K562 (cell line): Measurements from ENCODE around the gene SLC15A1. TPM values are rescaled to one million over a fixed set of nuclear protein-coding genes. Genes with fewer than 3 reads are reported as not detected.

ENCODE experiments used
- ATAC-seq: fragments of 200-7000 bp; cut with Tn5 transposase; 3 replicates; pipeline ENCODE4 v1.9.1; 2020; ENCODE audit warnings: moderate library complexity
- BruUV-seq: library from RNA; stranded (reverse); fragments of 400-500 nt; replicated peaks from 2 replicates; lab custom pipeline; 2021; lab: Mats Ljungman, UMichigan
- CTCF ChIA-PET: fragments of 300-600 bp; formaldehyde crosslinking; extraction: SDS; loops from one replicate; lab custom pipeline; 2021; ENCODE audit warnings: low intra/inter-chr PET ratio; lab: Yijun Ruan, JAX
- POLR2A ChIA-PET: fragments of 300-600, 350-650 bp; sonication (Branson Sonifier 250); formaldehyde crosslinking; extraction: SDS; loops from one replicate; lab custom pipeline; 2021; ENCODE audit warnings: antibody characterized with exemption, inconsistent platforms; lab: Yijun Ruan, JAX
- DNase-seq, 4 experiments: peaks; one replicate each; pipeline versions ENCODE4 v3.0.0 to v3.0.0-alpha.2; 2011 to 2018; ENCODE audit warnings: low spot score in 3 of 4, mixed read lengths in 3 of 4; ENCODE audit errors: extremely low read depth in 1 of 4
- FAIRE-seq: peaks from 2 replicates; lab custom pipeline; 2011; peaks lifted over from hg19 to GRCh38; lab: Jason Lieb, UNC
- H2AFZ ChIP-seq: 2 replicates; pipeline ENCODE4 v1.6.0; 2011; ENCODE audit warnings: low read depth, low read length, control low read depth, inconsistent platforms
- H3K27ac ChIP-seq: fragments of 200-600 bp; 3 replicates; pipeline ENCODE4 v1.8.0; 2011; ENCODE audit warnings: low read depth, mild to moderate bottlenecking, control low read depth, inconsistent platforms, low read length, moderate library complexity, mixed read lengths; ENCODE audit errors: extremely low read depth
- H3K27me3 ChIP-seq, 2 experiments: fragments of 300-600 bp in 1 of 2; 2 replicates in 1 of 2; 3 replicates in 1 of 2; pipeline versions ENCODE4 v1.6.0 to v1.8.0; 2011; ENCODE audit warnings: inconsistent platforms in 2 of 2, low read length in 2 of 2, mild to moderate bottlenecking in 1 of 2, mixed read lengths in 1 of 2, moderate library complexity in 1 of 2; ENCODE audit not compliant: control insufficient read depth in 2 of 2, insufficient read depth in 2 of 2
- H3K36me3 ChIP-seq: fragments of 300-600 bp; 3 replicates; pipeline ENCODE4 v1.8.0; 2011; ENCODE audit warnings: mild to moderate bottlenecking, low read length, inconsistent platforms; ENCODE audit not compliant: control insufficient read depth, insufficient read depth
- H3K4me1 ChIP-seq, 2 experiments: fragments of 200-600 bp in 1 of 2; replicated peaks in 1 of 2; 2 replicates in 1 of 2; 3 replicates in 1 of 2; pipeline versions ENCODE4 v1.5.1 to v1.8.0; 2011; ENCODE audit warnings: inconsistent platforms in 2 of 2, low read length in 2 of 2, mild to moderate bottlenecking in 1 of 2, mixed read lengths in 1 of 2, moderate library complexity in 1 of 2; ENCODE audit not compliant: control insufficient read depth in 2 of 2, insufficient read depth in 2 of 2
- H3K4me2 ChIP-seq: 2 replicates; pipeline ENCODE4 v1.6.1; 2011; ENCODE audit warnings: low read length, control low read depth, inconsistent platforms, mixed read lengths; ENCODE audit not compliant: insufficient read depth
- H3K4me3 ChIP-seq: fragments of 200-600 bp; sonication (generic), shearing (Covaris generic); 2 replicates; pipeline ENCODE4 v1.5.1; 2016; ENCODE audit warnings: control low read depth, inconsistent platforms
- H3K79me2 ChIP-seq: fragments of 200-600 bp; 3 replicates; pipeline ENCODE4 v1.8.0; 2011; ENCODE audit warnings: low read length, inconsistent platforms; ENCODE audit not compliant: control insufficient read depth, insufficient read depth
- H3K9ac ChIP-seq, 2 experiments: 2 replicates each; pipeline versions ENCODE4 v1.6.0 to v1.6.1; 2011; ENCODE audit warnings: low read depth in 2 of 2, low read length in 2 of 2, control low read depth in 1 of 2, inconsistent platforms in 1 of 2, mild to moderate bottlenecking in 1 of 2, mixed read lengths in 1 of 2; ENCODE audit not compliant: insufficient read depth in 1 of 2
- H3K9me1 ChIP-seq: one replicate; pipeline ENCODE4 v1.6.0; 2011; ENCODE audit warnings: inconsistent platforms, mild to moderate bottlenecking, low read length, moderate library complexity; ENCODE audit not compliant: control insufficient read depth, insufficient read depth
- H3K9me3 ChIP-seq: replicated peaks from 2 replicates; pipeline ENCODE4 v1.5.1; 2011; ENCODE audit warnings: low read depth, low read length, inconsistent platforms; ENCODE audit not compliant: control insufficient read depth, insufficient read depth
- H4K20me1 ChIP-seq: replicated peaks from 2 replicates; pipeline ENCODE4 v1.6.1; 2011; ENCODE audit warnings: low read length, inconsistent platforms, mixed read lengths; ENCODE audit not compliant: control insufficient read depth, insufficient read depth
- CBX5 ChIP-seq: IDR thresholded peaks from 2 replicates; pipeline ENCODE4 v1.6.1; 2014; ENCODE audit warnings: low read depth, borderline replicate concordance
- DACH1 ChIP-seq: fragments of 450-650 bp; IDR thresholded peaks from 2 replicates; pipeline ENCODE4 v1.6.1; 2018; ENCODE audit not compliant: partially characterized antibody
- GABPB1 ChIP-seq: sonication (generic); formaldehyde crosslinking; IDR thresholded peaks from 2 replicates; pipeline ENCODE4 v1.8.0; 2022; ENCODE audit warnings: mild to moderate bottlenecking, missing genetic modification reagents
- LARP7 ChIP-seq: fragments of 450-650 bp; IDR thresholded peaks from 2 replicates; pipeline ENCODE4 v1.6.1; 2016
- MAZ ChIP-seq, 2 experiments: fragments of 450-650 bp in 1 of 2; sonication (generic) in 1 of 2; formaldehyde crosslinking; IDR thresholded peaks in 1 of 2; conservative IDR thresholded peaks in 1 of 2; 2 replicates each; pipeline versions ENCODE4 v1.4.0 to v1.5.0; 2020; ENCODE audit warnings: mild to moderate bottlenecking in 1 of 2, missing genetic modification reagents in 1 of 2
- MYC ChIP-seq, 2 experiments: fragments of 250-450 bp in 1 of 2; sonication (Bioruptor Pico) in 1 of 2; IDR thresholded peaks; 2 replicates each; pipeline versions ENCODE4 v1.5.1 to v1.6.1; 2012 to 2021; ENCODE audit warnings: low read depth in 2 of 2, borderline replicate concordance in 1 of 2, improper control_type of control experiment in 1 of 2, low read length in 1 of 2, mild to moderate bottlenecking in 1 of 2, moderate library complexity in 1 of 2
- NEUROD1 ChIP-seq: fragments of 150-350 bp; IDR thresholded peaks from 2 replicates; pipeline ENCODE4 v1.6.1; 2014; ENCODE audit warnings: borderline replicate concordance, low read length, low read depth; ENCODE audit not compliant: partially characterized antibody
- NR3C1 ChIP-seq: sonication (generic); formaldehyde crosslinking; IDR thresholded peaks from 2 replicates; pipeline ENCODE4 v1.8.1; 2022; ENCODE audit warnings: missing genetic modification reagents
- OTX1 ChIP-seq: fragments of 450-650 bp; formaldehyde crosslinking; IDR thresholded peaks from 2 replicates; pipeline ENCODE4 v1.4.0; 2022; ENCODE audit warnings: mild to moderate bottlenecking
- SMARCB1 ChIP-seq: IDR thresholded peaks from 2 replicates; pipeline ENCODE4 v1.6.1; 2011; ENCODE audit warnings: improper control_type of control experiment, low read depth; ENCODE audit not compliant: insufficient read length
- TCF7L2 ChIP-seq: fragments of 150-350 bp; IDR thresholded peaks from 2 replicates; pipeline ENCODE4 v1.6.1; 2016; ENCODE audit warnings: low read depth, mild to moderate bottlenecking, low read length, moderate library complexity
- ZNF134 ChIP-seq: fragments of 250-450 bp; sonication (Bioruptor Pico); conservative IDR thresholded peaks from 2 replicates; pipeline ENCODE4 v1.4.0; 2020
- ZNF239 ChIP-seq: fragments of 250-450 bp; sonication (Bioruptor Pico); IDR thresholded peaks from 2 replicates; pipeline ENCODE4 v1.4.0; 2020; ENCODE audit warnings: mild to moderate bottlenecking
- ZSCAN29 ChIP-seq: fragments of 450-650 bp; IDR thresholded peaks from 2 replicates; pipeline ENCODE4 v1.6.1; 2017
- WGBS: fragments of 100-300 bp; shearing (Covaris generic); methylation state at CpG from one replicate; pipeline ENCODE4 v1.1.6; 2016; ENCODE audit warnings: low coverage, mixed read lengths; ENCODE audit not compliant: insufficient coverage; ENCODE audit errors: missing lambda C conversion rate; 5-methylcytosine and 5-hydroxymethylcytosine counted together
- in situ Hi-C: fragments of 300-500 bp; cut with MboI; formaldehyde crosslinking; loops from 4 replicates; pipeline ENCODE4 v1.15.0; 2018; ENCODE audit warnings: inconsistent platforms, mixed read lengths
- intact Hi-C: fragments of 100-400 bp; cut with micrococcal nuclease; formaldehyde crosslinking; loops from 2 replicates; pipeline ENCODE4 v1.14.2; 2022
- polyA plus RNA-seq, 8 experiments: library from polyadenylated mRNA; depleted of rRNA in 4 of 8; stranded (reverse) in 5 of 8; unstranded in 3 of 8; fragments of >200 nt; fragmentation: Nextera tagmentation in 2 of 8; fragmentation: Illumina TruSeq in 1 of 8; extraction: Ambion mirVana in 2 of 8; extraction: Trizol in 1 of 8; gene quantifications; 2 replicates each; pipeline versions ENCODE4 v1.2.1 to v1.2.3, GENCODE V29; 2011 to 2014; ENCODE audit warnings: inconsistent platforms in 1 of 8, missing spikeins in 1 of 8
- total RNA-seq, 7 experiments: library from RNA; depleted of rRNA in 6 of 7; stranded (reverse); fragments of >200 nt in 6 of 7; fragmentation: Illumina TruSeq in 2 of 7; extraction: Trizol in 2 of 7; gene quantifications; 2 replicates each; pipeline versions ENCODE4 v1.2.1 to v1.2.3, GENCODE V29; 2011 to 2021; ENCODE audit warnings: low replicate concordance in 1 of 7
- TF ChIP-seq, protein P1 (sequence below): fragments of 450-650 bp; IDR thresholded peaks from 2 replicates; pipeline ENCODE4 v1.6.1; 2017; ENCODE audit warnings: antibody characterized with exemption
- TF ChIP-seq, protein P2 (sequence below): sonication (generic); formaldehyde crosslinking; IDR thresholded peaks from 2 replicates; pipeline ENCODE4 v1.8.1; 2023; ENCODE audit warnings: mild to moderate bottlenecking, missing genetic modification reagents
- TF ChIP-seq, protein P3 (sequence below): sonication (generic); formaldehyde crosslinking; IDR thresholded peaks from 2 replicates; pipeline ENCODE4 v1.8.1; 2023; ENCODE audit warnings: mild to moderate bottlenecking, missing genetic modification reagents

SLC15A1 gene
- total and polyA plus RNA-seq, 9 of the 15 experiments (the other 6 are each of a cell fraction or from before 2014, with no cell fraction given): not detected

DNA sequence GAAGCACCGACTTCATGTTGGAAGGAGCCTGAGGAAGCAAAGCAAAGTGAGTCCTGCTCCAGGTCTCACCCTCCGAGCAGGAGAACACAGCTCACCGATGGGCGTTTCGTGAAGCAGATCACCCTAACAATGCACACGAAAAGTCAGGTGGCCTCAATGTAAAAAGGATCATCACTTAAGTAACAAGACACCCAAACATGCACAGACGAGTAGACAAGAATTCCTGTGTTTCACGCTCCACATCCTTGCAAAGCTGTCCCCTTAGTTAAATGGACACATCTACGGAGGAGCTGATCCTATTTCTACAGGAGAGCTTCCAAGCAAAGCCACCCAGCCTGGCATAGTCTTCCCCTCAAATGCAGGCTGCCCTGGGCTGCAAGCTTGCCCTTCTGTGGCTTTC lies 66.2 kb downstream of the SLC15A1 start:
- BruUV-seq: no TSS peak
- FAIRE-seq (no peak), ATAC-seq (no peak), DNase-seq (no peak)
- no peaks in the 10 kb centered on the region for H3K9me3 ChIP-seq
- H2AFZ ChIP-seq: no peak overlapping the region
- H3K4me2 ChIP-seq: no peak overlapping the region
- no peaks in the 10 kb centered on the region for H4K20me1 ChIP-seq
- no peak overlapping the region for H3K4me3 ChIP-seq
- H3K27ac ChIP-seq: no peak overlapping the region
- H3K36me3 ChIP-seq: no peaks in the 10 kb centered on the region
- H3K27me3 ChIP-seq: peaks cover 2 to 29% of the 10 kb centered on the region in 2 experiments; a peak in 4 of 5 replicates
- TF ChIP-seq LARP7: no peak
- TF ChIP-seq MYC (IDR thresholded peaks at IDR 0.05; ENCODE audit: low read depth, low read length): no peak
- TF ChIP-seq MYC (CRISPR knock-in tag; IDR thresholded peaks at IDR 0.05; ENCODE audit: borderline replicate concordance, low read depth): no peak
- TF ChIP-seq NEUROD1: no peak
- TF ChIP-seq, protein P1, sequence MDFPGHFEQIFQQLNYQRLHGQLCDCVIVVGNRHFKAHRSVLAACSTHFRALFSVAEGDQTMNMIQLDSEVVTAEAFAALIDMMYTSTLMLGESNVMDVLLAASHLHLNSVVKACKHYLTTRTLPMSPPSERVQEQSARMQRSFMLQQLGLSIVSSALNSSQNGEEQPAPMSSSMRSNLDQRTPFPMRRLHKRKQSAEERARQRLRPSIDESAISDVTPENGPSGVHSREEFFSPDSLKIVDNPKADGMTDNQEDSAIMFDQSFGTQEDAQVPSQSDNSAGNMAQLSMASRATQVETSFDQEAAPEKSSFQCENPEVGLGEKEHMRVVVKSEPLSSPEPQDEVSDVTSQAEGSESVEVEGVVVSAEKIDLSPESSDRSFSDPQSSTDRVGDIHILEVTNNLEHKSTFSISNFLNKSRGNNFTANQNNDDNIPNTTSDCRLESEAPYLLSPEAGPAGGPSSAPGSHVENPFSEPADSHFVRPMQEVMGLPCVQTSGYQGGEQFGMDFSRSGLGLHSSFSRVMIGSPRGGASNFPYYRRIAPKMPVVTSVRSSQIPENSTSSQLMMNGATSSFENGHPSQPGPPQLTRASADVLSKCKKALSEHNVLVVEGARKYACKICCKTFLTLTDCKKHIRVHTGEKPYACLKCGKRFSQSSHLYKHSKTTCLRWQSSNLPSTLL: no peak
- TF ChIP-seq, protein P2, sequence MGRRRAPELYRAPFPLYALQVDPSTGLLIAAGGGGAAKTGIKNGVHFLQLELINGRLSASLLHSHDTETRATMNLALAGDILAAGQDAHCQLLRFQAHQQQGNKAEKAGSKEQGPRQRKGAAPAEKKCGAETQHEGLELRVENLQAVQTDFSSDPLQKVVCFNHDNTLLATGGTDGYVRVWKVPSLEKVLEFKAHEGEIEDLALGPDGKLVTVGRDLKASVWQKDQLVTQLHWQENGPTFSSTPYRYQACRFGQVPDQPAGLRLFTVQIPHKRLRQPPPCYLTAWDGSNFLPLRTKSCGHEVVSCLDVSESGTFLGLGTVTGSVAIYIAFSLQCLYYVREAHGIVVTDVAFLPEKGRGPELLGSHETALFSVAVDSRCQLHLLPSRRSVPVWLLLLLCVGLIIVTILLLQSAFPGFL (CRISPR knock-in tag): no peak
- TF ChIP-seq SMARCB1: no peak
- TF ChIP-seq CBX5: no peak
- TF ChIP-seq TCF7L2: no peak
- TF ChIP-seq, protein P3, sequence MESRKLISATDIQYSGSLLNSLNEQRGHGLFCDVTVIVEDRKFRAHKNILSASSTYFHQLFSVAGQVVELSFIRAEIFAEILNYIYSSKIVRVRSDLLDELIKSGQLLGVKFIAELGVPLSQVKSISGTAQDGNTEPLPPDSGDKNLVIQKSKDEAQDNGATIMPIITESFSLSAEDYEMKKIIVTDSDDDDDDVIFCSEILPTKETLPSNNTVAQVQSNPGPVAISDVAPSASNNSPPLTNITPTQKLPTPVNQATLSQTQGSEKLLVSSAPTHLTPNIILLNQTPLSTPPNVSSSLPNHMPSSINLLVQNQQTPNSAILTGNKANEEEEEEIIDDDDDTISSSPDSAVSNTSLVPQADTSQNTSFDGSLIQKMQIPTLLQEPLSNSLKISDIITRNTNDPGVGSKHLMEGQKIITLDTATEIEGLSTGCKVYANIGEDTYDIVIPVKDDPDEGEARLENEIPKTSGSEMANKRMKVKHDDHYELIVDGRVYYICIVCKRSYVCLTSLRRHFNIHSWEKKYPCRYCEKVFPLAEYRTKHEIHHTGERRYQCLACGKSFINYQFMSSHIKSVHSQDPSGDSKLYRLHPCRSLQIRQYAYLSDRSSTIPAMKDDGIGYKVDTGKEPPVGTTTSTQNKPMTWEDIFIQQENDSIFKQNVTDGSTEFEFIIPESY: no peak
- TF ChIP-seq GABPB1 (CRISPR knock-in tag): no peak
- no peak for TF ChIP-seq DACH1
- TF ChIP-seq ZSCAN29: no peak
- TF ChIP-seq ZNF134 (CRISPR knock-in tag): no peak
- no peak for TF ChIP-seq NR3C1 (CRISPR knock-in tag)
- no peak for TF ChIP-seq ZNF239 (CRISPR knock-in tag)
- TF ChIP-seq OTX1 (CRISPR knock-in tag): no peak
- no peak for TF ChIP-seq MAZ (CRISPR knock-in tag; conservative IDR thresholded peaks at IDR 0.05 in 1 of 2, IDR thresholded peaks at IDR 0.05 in 1 of 2)
- intact Hi-C loops: no loop called here
- no peaks in the 10 kb centered on the region for H3K4me1 ChIP-seq
- 1% methylated on average over 9 of the region's 9 CpGs for WGBS
- no peaks in the 10 kb centered on the region for H3K79me2 ChIP-seq
- ChIA-PET POLR2A (interaction anchor here (1.1 kb wide), 1 partner anchor 9 kb away, joined by 4 read pairs; no protein-coding TSS in a partner anchor), CTCF (no interaction called here)
- in situ Hi-C loops: no loop called here
- H3K9ac ChIP-seq: no peak overlapping the region
- no peaks in the 10 kb centered on the region for H3K9me1 ChIP-seq
